Measurements from ENCODE around the gene VCAM1.
A peak's percentile ranks its signal among the peaks of the same experiment; 100 is the strongest.

The VCAM1 gene

DNA sequence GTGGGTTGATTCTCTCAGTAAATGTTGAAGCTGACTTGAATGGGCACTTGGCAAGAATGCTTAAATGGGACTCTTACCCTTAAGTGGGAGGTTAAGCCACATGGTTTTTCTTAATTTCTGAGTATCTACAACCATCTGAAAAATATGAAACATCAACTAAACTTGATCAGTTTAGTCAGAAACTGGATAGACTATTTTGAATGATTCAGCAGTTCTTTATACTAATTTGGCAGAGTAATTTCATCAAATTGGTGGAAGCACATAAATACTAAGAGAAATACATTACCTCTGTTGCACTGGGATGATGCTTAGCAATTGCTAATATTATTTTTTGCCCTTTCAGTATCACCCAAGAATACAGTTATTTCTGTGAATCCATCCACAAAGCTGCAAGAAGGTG, 4.7 kb downstream of the VCAM1 start:
- no peak for FAIRE-seq

- no peak for FAIRE-seq
Measured at GRCh38 chr1:100730130-100730529, 10.6 kb downstream of the VCAM1 start.

DNA sequence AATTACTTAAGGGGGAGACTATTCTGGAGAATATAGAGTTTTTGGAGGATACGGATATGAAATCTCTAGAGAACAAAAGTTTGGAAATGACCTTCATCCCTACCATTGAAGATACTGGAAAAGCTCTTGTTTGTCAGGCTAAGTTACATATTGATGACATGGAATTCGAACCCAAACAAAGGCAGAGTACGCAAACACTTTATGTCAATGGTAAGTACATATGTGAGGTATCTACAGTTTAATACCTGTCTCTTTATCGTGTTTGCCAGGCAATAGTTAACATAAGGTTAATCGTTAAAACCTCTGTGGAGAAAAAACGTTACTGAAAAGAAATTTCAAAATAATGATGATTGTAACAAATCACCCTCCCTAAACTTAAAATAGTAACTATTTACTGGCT, 11.8 kb downstream of the VCAM1 start:
- no peak for FAIRE-seq

DNA sequence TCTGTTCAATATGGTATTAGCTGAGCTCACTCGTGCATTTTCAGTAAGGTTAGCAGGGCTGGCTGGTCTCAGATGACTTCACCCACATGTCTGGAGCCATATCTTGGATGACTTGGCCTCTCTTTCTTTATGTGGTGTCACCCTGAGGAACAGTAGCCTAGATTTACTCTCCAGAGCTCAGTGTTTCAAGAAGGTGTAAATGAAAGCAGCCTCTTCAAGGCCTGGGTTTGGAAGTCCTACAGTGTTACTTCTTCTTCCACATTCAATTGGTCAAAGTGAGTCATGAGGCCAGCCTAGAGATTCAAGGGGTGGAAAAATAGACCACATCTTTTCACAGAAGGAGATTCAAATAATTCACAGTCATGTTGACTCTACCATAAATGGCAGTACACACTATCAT, 12.2 kb downstream of the VCAM1 start:
- no peak for FAIRE-seq

GRCh38 chr1:100734676-100735075, 15.1 kb downstream of the VCAM1 start:
- FAIRE-seq: no peak

DNA sequence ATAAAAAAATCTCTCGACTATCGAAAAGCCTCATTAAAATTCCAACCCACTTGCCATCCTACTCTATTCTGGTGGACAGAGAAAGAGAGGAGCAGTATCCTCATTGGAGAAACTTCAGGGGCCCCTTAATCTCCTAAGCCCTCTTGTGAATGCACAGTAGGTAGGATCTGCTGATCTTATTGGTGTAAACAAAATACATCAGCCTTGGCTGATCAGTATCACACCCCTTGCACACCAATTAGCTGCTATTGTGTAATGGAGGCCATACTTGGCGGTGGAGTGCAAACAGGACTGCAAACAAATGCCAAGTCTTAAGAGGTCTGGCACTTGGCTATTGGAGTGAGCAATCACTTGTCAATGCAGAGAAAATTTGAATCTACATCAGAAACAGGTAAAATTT, 15.7 kb downstream of the VCAM1 start:
- FAIRE-seq: no peak

DNA sequence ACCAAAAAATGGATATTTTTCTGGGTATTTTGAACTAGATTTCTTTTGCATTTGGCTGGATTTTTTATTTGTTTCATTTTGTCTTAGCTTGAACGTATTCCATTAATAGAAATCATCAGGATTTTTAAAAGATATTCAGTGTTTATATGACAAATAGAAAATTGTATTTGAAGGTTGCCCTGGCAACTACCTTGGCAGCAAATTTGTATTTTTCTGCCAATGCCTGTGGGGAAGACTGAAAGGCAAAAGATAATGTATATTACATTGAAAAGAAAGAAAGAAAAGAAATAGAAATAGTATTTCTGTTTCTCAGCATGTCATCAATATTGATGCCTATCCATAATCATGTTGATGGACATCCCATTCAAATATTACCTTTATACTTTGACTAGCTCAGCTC, 16.8 kb downstream of the VCAM1 start:
- FAIRE-seq: no peak

- no peak for FAIRE-seq
Measured at GRCh38 chr1:100736746-100737145, 17.2 kb downstream of the VCAM1 start.

DNA sequence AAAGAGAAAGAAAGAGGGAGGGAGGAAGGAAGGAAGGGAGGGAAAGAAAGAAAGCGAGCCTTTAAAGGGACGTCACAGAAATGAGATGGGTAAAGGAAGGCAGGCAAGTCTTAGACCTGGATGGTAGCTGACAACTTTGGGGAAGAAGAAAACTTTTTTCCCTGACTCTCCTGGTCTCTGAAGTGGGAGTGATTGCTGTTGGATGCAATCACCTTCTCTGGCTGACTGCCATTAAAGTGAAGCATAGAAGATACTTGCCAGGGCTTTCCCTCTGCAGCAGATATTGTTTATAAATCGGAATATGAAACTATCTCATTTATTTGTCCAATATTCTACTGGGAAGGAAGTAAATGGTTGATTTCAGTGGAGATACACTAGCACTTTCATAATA, 27.0 kb downstream of the VCAM1 start:
- no peak for FAIRE-seq

GRCh38 chr1:100747771-100748170, 28.2 kb downstream of the VCAM1 start:
- FAIRE-seq: no peak

- no peak for FAIRE-seq
Measured at GRCh38 chr1:100750005-100750885, 30.7 kb downstream of the VCAM1 start.

DNA sequence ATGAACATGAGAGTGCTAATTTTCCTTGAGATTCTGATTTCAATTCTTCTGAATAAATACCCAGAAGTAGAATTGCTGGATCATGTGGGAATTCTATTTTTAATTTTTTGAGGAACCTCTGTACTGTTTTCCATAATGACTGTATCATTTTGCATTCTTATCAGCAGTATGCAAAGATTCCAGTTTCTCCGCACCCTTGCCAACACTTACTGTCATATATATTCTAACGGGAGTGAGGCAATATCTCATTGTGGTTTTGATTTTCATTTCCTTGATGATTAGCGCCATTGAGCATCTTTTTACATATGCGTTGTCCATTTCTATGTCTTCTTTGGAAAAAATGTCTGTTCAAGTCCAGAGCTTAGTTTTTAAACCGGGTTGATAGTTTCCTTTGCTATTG, 33.2 kb downstream of the VCAM1 start:
- FAIRE-seq: no peak

GRCh38 chr1:100757946-100758345, 38.4 kb downstream of the VCAM1 start:
- FAIRE-seq: no peak

- no peak for FAIRE-seq
Measured at GRCh38 chr1:100759188-100759587, 39.6 kb downstream of the VCAM1 start.

DNA sequence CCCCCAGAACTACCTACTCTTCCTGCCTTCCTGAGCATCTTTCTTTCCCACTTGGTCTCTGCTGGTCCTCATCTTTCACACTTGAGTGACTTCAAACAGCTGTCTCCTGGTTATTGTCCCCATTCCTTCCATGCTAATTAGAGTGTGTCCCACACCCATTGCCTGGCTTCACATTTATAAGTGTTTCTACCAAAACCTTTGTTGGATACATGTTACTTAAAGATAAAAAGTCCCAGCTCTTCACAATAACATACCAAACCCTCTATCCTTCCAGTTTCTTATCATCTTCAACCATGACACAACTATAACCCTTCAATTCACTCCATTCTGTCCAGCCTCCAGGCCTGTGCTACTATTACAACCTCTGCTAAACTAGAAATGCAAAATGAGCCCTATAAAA, 41.0 kb downstream of the VCAM1 start:
- FAIRE-seq: no peak

GRCh38 chr1:100762461-100762860, 42.9 kb downstream of the VCAM1 start:
- peak; percentile 36 for FAIRE-seq

DNA sequence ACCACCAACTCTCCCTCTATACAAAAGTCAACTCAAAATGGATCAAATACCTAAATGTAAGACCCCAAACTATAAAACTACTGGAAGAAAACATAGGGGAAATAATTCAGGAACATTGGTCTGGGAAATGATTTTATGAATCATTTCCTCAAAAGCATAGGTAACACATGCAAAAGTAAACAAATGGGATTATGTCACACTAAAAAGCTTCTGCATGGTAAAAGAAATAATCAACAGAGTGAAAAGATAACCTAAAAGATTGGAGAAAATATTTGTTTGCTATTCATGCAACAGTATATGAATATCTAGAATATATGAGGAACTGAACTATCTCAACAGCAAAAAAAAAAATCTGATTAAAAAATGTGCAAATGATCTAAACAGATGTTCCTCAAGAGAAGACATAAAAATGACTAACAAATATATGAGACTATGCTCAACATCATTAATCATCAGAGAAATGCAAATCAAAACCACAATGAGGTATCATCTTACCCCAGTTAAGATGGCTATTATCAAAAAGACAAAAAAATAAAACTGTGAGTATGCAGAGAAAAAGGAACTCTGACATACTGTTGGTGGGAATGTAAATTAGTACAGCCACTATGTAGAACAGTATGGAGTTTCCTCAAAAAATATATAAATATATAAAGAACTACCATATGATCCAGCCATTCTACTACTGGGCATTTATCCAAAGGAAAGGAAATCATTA, 47.8 kb downstream of the VCAM1 start:
- FAIRE-seq: peak; percentile 13

DNA sequence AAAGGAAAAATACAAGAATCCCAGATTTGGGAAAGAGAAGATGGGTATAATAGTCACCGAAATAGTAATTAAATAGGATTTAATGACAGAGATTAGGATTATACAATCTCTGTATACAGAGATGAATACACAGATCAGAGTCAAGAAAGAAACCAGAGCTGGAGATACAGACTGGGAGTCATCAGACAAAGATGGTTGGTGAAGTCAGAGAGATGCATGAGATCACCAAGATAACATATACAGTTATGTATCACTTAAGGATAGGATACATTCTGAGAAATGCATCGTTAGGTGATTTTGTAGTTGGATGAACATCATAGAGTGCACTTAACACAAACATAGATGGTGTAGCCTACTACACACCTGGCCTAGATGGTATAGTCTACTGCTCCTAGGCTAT, 49.8 kb downstream of the VCAM1 start:
- FAIRE-seq: no peak

GRCh38 chr1:100769906-100770646, 50.5 kb downstream of the VCAM1 start:
- FAIRE-seq: no peak

- FAIRE-seq: no peak
Measured at GRCh38 chr1:100773444-100773843, 53.9 kb downstream of the VCAM1 start.

DNA sequence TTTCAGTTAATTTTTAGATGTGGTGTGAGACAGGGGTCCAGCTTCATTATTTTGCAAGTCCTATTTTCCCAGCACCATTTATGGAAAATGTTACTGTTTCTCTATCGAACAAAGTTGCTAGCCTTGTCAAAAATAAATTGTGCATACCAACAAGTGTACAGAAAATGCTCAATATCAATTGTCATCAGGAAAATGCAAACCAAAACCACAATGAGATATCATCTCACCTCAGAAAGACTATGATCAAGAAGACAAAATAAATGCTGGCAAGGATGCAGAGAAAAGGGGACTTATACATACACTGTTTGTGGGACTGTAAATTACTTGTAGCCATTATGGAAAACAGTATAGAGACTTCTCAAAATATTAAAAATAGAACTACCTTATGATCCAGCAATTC, 54.8 kb downstream of the VCAM1 start:
- FAIRE-seq: no peak

GRCh38 chr1:100775483-100775882, 55.9 kb downstream of the VCAM1 start:
- no peak for FAIRE-seq

- no peak for FAIRE-seq
Measured at GRCh38 chr1:100778748-100779147, 59.2 kb downstream of the VCAM1 start.

DNA sequence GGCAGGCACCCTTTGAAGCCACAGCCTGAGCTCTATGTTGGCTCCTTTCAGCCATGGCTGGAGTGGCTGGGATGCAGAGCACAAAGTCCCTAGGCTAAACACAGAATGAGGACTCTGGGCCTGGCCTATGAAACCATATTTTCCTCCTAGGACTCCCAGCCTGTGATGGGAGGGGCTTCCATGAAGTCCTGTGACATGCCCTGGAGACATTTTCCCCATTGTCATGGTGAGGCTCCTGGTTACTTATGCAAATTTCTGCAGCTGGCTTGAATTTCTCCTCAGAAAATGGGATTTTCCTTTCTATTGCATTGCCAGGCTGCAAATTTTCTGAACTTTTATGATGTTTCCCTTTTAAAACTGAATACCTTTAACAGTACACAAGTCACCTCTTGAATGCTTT, 61.3 kb downstream of the VCAM1 start:
- no peak for FAIRE-seq
